Measurements from ENCODE around the gene SPOCD1.

DNA sequence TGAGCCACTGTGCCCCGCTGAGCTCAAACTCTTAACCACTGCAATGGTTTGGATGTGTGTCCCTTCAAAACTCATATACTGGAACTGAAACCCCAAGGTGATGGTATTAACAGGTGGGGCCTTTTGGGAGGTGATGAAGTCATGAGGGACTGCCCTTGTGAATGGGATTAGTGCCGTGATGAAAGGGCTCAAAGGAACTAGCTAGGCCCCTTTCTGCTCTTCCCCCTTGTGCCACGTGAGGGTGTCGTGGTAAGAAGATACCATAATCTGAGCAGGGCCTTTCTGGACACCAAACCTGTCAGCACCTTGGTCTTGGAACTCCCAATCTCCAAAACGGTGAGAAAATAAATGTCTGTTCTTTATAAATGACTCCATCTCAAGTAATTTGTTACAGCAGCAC lies 45.5 kb upstream of the SPOCD1 start:
- TF ChIP-seq CTCF (IDR thresholded peaks at IDR 0.05) (no peak), POLR2A (IDR thresholded peaks at IDR 0.05) (no peak)
